Karpas-422 (cell line): ENCODE results near the gene PLCE1. TPM values are rescaled to one million over a fixed set of nuclear protein-coding genes. Genes with fewer than 3 reads are reported as not detected.
A peak's percentile ranks its signal among the peaks of the same experiment; 100 is the strongest.

Experiments
- DNase-seq: peaks from one replicate; pipeline ENCODE4 v3.0.0-alpha.2; 2015
- H2AFZ ChIP-seq: fragments of 200-600 bp; sonication (generic); 2 replicates; pipeline ENCODE4 v1.6.1; 2014; ENCODE audit warnings: antibody characterized with exemption, low read length, mixed read lengths
- H3K27ac ChIP-seq: fragments of 200-600 bp; sonication (generic); 2 replicates; pipeline ENCODE4 v1.5.1; 2014; ENCODE audit warnings: mild to moderate bottlenecking, low read length, moderate library complexity
- H3K27me3 ChIP-seq: fragments of 200-600 bp; sonication (generic); 2 replicates; pipeline ENCODE4 v1.6.1; 2014; ENCODE audit warnings: low read length, mixed read lengths
- H3K36me3 ChIP-seq: fragments of 200-600 bp; sonication (generic); 2 replicates; pipeline ENCODE4 v1.6.1; 2014; ENCODE audit warnings: low read length, mixed read lengths; ENCODE audit not compliant: insufficient read depth
- H3K4me1 ChIP-seq: fragments of 200-600 bp; sonication (generic); 2 replicates; pipeline ENCODE4 v1.6.1; 2014; ENCODE audit warnings: mild to moderate bottlenecking, low read length, mixed read lengths
- H3K4me2 ChIP-seq: fragments of 200-600 bp; sonication (generic); 2 replicates; pipeline ENCODE4 v1.6.1; 2014; ENCODE audit warnings: low read length, low read depth, mild to moderate bottlenecking; ENCODE audit not compliant: poor library complexity, severe bottlenecking
- H3K4me3 ChIP-seq: fragments of 200-600 bp; sonication (generic); 2 replicates; pipeline ENCODE4 v1.5.1; 2014; ENCODE audit warnings: mild to moderate bottlenecking, antibody characterized with exemption, low read length, mixed read lengths
- H3K79me2 ChIP-seq: fragments of 200-600 bp; sonication (generic); 2 replicates; pipeline ENCODE4 v1.6.1; 2014; ENCODE audit warnings: mild to moderate bottlenecking, low read length, mixed read lengths
- H3K9ac ChIP-seq: fragments of 200-600 bp; sonication (generic); 2 replicates; pipeline ENCODE4 v1.6.0; 2014; ENCODE audit warnings: low read length
- H3K9me2 ChIP-seq: fragments of 200-600 bp; sonication (generic), shearing (Covaris generic); replicated peaks from 2 replicates; pipeline ENCODE4 v1.6.0; 2014; ENCODE audit warnings: mild to moderate bottlenecking, low read length, moderate library complexity; ENCODE audit not compliant: insufficient read depth
- H3K9me3 ChIP-seq: fragments of 300-700, 200-600 bp; sonication (generic); 2 replicates; pipeline ENCODE4 v1.6.1; 2014; ENCODE audit warnings: low read length, mixed read lengths
- H4K20me1 ChIP-seq: fragments of 200-600 bp; sonication (generic); 2 replicates; pipeline ENCODE4 v1.6.1; 2014; ENCODE audit warnings: mild to moderate bottlenecking, antibody characterized with exemption, low read length, low read depth; ENCODE audit not compliant: insufficient read depth
- total RNA-seq: library from RNA; depleted of rRNA; stranded (reverse); fragments of >200 nt; shearing (Covaris generic); gene quantifications from 2 replicates; pipeline ENCODE4 v1.2.3, GENCODE V29; 2014; ENCODE audit warnings: low replicate concordance

The PLCE1 gene
- total RNA-seq, 1 experiment from 2014 or later, result not detected

- Histone ChIP-seq H3K4me3 (no peak overlapping the region), H3K9me3 (no peaks in the 10 kb centered on the region), H3K36me3 (no peaks in the 10 kb centered on the region), H3K27ac (no peak overlapping the region), H3K79me2 (no peaks in the 10 kb centered on the region), H3K4me1 (no peaks in the 10 kb centered on the region), H4K20me1 (no peaks in the 10 kb centered on the region), H3K9me2 (no peaks in the 10 kb centered on the region), H3K9ac (no peak overlapping the region), H2AFZ (no peak overlapping the region), H3K27me3 (no peaks in the 10 kb centered on the region), H3K4me2 (no peak overlapping the region)
- DNase-seq, result no peak
Measured at GRCh38 chr10:94035982-94036765, 42.4 kb downstream of the PLCE1 start.

DNA sequence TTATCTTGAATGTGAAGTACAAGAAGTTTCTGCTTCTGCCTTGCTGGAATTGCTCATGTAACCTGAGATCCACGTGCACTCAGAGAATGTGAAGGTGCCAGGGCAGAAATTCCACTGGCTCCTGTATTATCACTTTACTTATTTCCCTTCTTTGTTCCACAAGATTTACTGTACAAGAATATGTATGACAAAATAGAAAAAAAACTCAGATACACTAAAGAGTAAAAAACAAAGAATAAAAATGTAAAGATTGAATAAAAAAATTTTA, 43.0 kb downstream of the PLCE1 start:
- no peak for DNase-seq
- Histone ChIP-seq H3K4me1 (peaks cover 3% of the 10 kb centered on the region), H3K36me3 (no peaks in the 10 kb centered on the region), H3K4me3 (no peak overlapping the region), H2AFZ (no peak overlapping the region), H3K27me3 (no peaks in the 10 kb centered on the region), H3K4me2 (no peak overlapping the region), H3K27ac (no peak overlapping the region), H3K9ac (no peak overlapping the region), H3K9me2 (no peaks in the 10 kb centered on the region), H3K9me3 (no peaks in the 10 kb centered on the region), H4K20me1 (no peaks in the 10 kb centered on the region), H3K79me2 (no peaks in the 10 kb centered on the region)

DNA sequence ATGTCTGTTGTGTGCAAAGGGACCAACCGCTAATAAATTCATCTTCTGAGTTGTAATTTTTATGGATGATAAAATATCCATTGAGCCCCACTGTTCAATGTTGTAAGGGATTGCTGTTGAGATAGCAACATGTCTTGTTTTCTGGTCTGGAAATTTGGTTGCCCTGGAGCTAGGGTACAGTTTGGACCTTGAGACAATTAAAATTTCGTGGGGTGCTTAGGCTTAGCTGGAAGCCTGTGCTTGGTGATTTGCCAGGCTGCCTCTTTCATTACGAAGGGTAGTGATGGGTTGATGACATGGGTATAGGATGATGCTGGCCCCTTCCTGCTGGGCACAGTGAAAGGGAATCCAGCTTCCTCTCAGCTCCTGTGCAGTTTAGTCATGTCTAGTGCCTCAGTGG, 43.6 kb downstream of the PLCE1 start:
- H3K9me3 ChIP-seq, result no peaks in the 10 kb centered on the region
- H3K27me3 ChIP-seq, result no peaks in the 10 kb centered on the region
- H3K79me2 ChIP-seq, result no peaks in the 10 kb centered on the region
- H3K4me1 ChIP-seq, result peaks cover 7% of the 10 kb centered on the region
- H3K36me3 ChIP-seq, result no peaks in the 10 kb centered on the region
- H3K9me2 ChIP-seq, result no peaks in the 10 kb centered on the region
- no peak overlapping the region for H3K4me3 ChIP-seq
- H3K4me2 ChIP-seq, result no peak overlapping the region
- H2AFZ ChIP-seq, result no peak overlapping the region
- H4K20me1 ChIP-seq, result no peaks in the 10 kb centered on the region
- H3K27ac ChIP-seq, result no peak overlapping the region
- H3K9ac ChIP-seq, result no peak overlapping the region
- no peak for DNase-seq

DNA sequence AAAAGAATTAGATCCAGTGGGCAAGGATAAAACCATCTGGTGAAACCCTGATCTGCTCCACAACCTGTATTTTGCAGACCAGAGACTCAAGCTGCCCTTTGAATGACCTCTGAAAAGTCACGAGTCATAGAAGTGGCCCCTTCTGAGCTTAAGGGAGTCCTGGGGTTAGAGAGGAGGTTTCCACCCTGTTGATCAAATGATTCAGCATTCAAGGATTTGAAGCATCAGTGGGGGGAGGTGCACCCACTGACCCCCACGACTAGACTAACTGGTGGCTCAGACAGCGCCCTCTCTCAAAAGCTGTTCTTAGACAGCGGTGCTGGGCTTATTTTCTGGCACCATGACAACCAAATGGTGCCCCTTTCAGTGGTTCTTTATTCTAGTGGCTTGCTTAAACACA, 44.3 kb downstream of the PLCE1 start:
- Histone ChIP-seq H2AFZ (no peak overlapping the region), H3K4me2 (no peak overlapping the region)

GRCh38 chr10:94041206-94041605, 47.5 kb downstream of the PLCE1 start:
- H2AFZ ChIP-seq, result no peak overlapping the region
- H3K9me2 ChIP-seq, result no peaks in the 10 kb centered on the region
- no peak overlapping the region for H3K27ac ChIP-seq
- H3K4me2 ChIP-seq, result no peak overlapping the region
- no peaks in the 10 kb centered on the region for H4K20me1 ChIP-seq
- H3K79me2 ChIP-seq, result no peaks in the 10 kb centered on the region
- no peak for DNase-seq
- H3K27me3 ChIP-seq, result no peaks in the 10 kb centered on the region
- no peaks in the 10 kb centered on the region for H3K36me3 ChIP-seq
- H3K9me3 ChIP-seq, result no peaks in the 10 kb centered on the region
- H3K4me1 ChIP-seq, result peaks cover 7% of the 10 kb centered on the region
- H3K4me3 ChIP-seq, result no peak overlapping the region
- H3K9ac ChIP-seq, result no peak overlapping the region

More for the DNA sequence above, 44.3 kb downstream of the PLCE1 start:
- no peaks in the 10 kb centered on the region for H3K9me2 ChIP-seq
- H3K9ac ChIP-seq, result no peak overlapping the region
- H3K4me3 ChIP-seq, result no peak overlapping the region
- H3K4me1 ChIP-seq, result peaks cover 7% of the 10 kb centered on the region
- DNase-seq, result no peak
- H3K79me2 ChIP-seq, result no peaks in the 10 kb centered on the region
- no peaks in the 10 kb centered on the region for H3K27me3 ChIP-seq
- H3K36me3 ChIP-seq, result no peaks in the 10 kb centered on the region
- no peaks in the 10 kb centered on the region for H3K9me3 ChIP-seq
- H3K27ac ChIP-seq, result no peak overlapping the region
- H4K20me1 ChIP-seq, result no peaks in the 10 kb centered on the region

- DNase-seq, result peak; percentile 46
- H2AFZ ChIP-seq, result no peak overlapping the region
- H3K9ac ChIP-seq, result no peak overlapping the region
- H3K9me3 ChIP-seq, result no peaks in the 10 kb centered on the region
- H3K4me2 ChIP-seq, result no peak overlapping the region
- no peak overlapping the region for H3K27ac ChIP-seq
- H3K79me2 ChIP-seq, result no peaks in the 10 kb centered on the region
- H4K20me1 ChIP-seq, result no peaks in the 10 kb centered on the region
- no peaks in the 10 kb centered on the region for H3K9me2 ChIP-seq
- H3K36me3 ChIP-seq, result no peaks in the 10 kb centered on the region
- peaks cover 7% of the 10 kb centered on the region for H3K4me1 ChIP-seq
- no peaks in the 10 kb centered on the region for H3K27me3 ChIP-seq
- H3K4me3 ChIP-seq, result no peak overlapping the region
Measured at GRCh38 chr10:94042001-94042833, 48.5 kb downstream of the PLCE1 start.

- Histone ChIP-seq H2AFZ (no peak overlapping the region), H3K27ac (no peak overlapping the region), H3K9ac (no peak overlapping the region), H3K4me3 (no peak overlapping the region), H3K9me3 (no peaks in the 10 kb centered on the region), H3K4me2 (no peak overlapping the region), H4K20me1 (no peaks in the 10 kb centered on the region), H3K27me3 (no peaks in the 10 kb centered on the region), H3K36me3 (no peaks in the 10 kb centered on the region), H3K4me1 (peaks cover 7% of the 10 kb centered on the region), H3K9me2 (no peaks in the 10 kb centered on the region), H3K79me2 (no peaks in the 10 kb centered on the region)
- DNase-seq, result no peak
Measured at GRCh38 chr10:94042834-94043175, 49.1 kb downstream of the PLCE1 start.
